HG02759 (cell line): Measurements from ENCODE around the gene ZCWPW1.

Experiments used
- ATAC-seq: cut with Tn5 transposase; IDR thresholded peaks from one replicate; pipeline ENCODE4 v1.9.1; 2021; ENCODE audit warnings: mild to moderate bottlenecking, moderate library complexity; ENCODE audit not compliant: unreplicated experiment

ZCWPW1 gene

DNA sequence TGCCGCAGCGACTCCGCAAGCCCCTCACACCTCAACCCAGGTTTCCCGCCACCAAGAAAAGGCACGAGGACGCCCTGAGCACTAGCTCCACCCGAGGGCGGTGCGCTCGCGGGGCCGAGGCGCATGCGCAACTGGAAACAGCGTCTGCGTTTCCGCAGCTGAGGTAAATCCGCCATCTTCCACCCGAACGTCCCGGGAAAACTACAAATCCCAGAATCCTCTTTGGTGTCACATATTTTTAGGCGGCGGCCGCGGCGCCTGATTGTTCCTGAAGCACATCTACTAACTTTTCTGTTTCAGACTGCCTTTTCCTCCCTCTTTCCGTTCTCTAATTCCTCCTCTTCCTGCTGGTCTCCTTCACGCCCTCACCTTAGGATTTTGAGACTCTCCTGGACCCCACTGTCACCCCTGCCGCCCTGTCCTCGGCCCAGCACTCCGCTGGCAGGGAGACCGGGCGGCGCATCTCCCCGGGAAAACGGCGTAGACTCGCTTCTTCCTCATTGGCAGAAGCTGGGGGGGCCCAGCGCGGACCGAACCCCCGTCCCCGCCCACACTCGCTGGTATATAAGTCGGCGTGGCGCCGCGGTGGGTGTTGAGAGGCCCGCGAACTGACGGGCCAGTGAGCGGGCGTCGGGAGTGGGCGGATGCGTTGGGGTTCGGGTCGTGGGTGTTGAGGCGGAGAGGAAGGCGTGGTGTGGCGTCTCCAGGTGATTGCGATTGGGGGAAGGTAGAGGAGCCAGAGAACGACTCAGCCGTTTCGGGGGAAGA is at the start of gene ZCWPW1:
TSS of gene ZCWPW1 (minus strand) at position 505 of the 768 bp plus-strand sequence. CDS start 8,054 bp downstream, outside the sequence.
- peak; percentile 53 for ATAC-seq

- ATAC-seq = no peak
Observed at GRCh38 chr7:100477871-100478267, 49.4 kb upstream of the ZCWPW1 start.

- ATAC-seq = no peak
Observed at GRCh38 chr7:100476903-100477870, 48.7 kb upstream of the ZCWPW1 start.

DNA sequence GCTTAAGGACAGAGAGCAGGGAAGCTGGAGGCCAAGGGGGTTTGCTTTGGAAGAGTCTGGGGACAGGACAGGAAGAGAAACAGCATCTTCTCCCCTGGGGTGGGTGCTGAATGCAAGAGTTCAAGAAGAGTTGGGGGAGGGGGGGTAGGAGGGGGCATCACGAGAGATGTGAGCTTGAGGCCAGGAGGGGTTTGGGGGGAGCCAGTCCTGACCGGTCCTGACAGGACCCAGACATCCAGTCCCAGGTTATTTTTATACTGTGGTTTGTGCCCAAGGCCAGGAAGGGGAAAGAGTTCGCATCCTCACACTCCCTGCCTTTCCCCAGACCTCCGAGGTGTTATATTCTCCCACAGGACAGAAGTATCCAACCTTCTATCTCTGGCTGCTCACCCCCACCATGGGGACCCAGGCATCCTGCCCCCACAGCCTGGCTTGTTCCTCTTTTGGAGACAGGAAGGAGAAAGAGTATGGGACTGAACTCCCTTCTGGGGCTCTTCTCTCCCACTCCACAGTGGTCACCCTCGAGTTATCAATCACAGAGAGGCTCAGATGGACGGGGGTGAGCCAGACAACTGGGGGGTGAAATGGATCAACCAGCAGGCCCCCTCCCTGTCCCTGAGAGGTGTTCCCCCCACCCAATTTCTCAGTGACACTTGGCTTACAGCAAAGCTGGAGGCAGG is 47.7 kb upstream of the ZCWPW1 start:
- no peak for ATAC-seq

DNA sequence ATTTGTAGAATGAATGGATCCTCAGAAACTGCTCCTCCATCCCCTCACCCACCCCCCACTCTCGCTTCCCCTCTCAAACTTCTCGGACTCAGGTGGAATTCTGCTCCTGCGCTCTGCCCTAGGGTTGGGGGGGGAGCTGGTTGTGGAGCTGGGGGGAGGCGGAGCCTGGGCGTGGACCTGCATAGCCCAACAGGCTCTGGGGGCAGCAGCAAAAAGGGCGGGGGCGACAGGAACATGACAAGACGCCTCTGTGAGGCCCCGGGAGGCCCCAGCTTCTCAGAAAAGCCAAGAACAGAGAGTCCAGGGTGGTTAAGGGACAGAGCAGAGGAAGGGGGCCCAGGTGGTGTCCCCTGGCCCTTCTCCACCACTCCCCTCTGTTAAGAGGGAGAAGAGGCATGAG is 47.0 kb upstream of the ZCWPW1 start:
- ATAC-seq = no peak

- no peak for ATAC-seq
Observed at GRCh38 chr7:100472854-100473499, 44.5 kb upstream of the ZCWPW1 start.

- no peak for ATAC-seq
Observed at GRCh38 chr7:100472121-100472851, 43.8 kb upstream of the ZCWPW1 start.

DNA sequence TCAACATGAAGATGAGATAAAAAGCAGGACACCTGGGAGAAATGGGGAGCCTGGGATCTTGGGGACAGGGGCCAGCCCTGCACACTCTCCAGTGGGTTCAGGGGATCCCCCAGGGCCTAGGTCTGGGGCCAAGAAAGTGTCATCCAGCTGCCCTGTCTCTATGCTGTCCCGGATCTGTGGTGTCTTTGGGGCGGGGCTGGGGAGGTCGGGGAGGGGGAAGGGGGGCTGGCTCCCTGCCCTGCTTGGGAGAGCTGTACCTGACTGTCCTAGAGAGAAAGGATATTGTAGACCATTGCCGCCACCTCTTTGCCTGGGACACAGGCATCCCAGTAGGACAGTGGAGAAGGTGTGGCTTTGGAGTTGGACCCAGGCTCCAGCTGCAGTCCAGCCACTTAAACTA is 42.5 kb upstream of the ZCWPW1 start:
- no peak for ATAC-seq

DNA sequence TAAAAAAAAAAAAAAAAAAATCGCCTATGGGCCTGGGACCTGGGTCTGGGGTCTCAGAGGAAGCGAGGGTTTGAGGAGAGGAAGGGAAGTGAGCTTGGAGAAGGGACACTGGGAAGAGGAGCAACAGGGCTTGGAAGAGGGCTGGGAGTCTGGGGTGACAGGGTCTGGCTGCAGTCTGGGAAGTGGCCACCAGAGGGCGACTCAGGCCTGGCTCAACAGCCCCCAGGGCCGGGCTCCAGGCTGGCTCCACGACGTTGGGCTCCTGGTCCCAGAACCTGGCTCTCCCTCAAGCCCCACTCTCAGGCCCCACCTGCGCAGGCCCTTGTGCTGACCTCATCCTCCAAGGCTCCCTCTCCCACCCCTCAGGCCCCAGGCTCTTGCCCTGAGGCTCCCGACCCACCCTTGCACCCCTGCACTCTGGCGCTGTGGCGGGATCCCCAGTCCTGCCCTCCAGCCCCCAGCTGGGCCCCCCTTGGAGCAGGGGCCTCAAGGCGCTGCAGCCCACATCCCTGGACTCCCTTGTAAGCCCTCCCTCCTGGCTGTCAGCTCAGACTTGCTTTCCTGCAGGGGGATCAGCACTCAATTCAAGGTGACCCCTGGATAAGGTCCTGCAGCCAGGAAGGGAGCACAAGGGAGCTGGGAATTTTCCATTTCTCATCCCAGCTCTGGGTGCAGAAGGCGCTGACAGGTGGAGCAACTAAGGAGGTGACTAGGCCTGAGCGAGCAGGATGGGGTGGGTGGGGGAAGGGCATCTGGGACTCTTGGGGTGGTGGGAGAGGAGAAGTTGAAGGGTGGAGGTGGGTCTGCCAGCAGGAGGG is 40.9 kb upstream of the ZCWPW1 start:
- ATAC-seq = peak; percentile 72

DNA sequence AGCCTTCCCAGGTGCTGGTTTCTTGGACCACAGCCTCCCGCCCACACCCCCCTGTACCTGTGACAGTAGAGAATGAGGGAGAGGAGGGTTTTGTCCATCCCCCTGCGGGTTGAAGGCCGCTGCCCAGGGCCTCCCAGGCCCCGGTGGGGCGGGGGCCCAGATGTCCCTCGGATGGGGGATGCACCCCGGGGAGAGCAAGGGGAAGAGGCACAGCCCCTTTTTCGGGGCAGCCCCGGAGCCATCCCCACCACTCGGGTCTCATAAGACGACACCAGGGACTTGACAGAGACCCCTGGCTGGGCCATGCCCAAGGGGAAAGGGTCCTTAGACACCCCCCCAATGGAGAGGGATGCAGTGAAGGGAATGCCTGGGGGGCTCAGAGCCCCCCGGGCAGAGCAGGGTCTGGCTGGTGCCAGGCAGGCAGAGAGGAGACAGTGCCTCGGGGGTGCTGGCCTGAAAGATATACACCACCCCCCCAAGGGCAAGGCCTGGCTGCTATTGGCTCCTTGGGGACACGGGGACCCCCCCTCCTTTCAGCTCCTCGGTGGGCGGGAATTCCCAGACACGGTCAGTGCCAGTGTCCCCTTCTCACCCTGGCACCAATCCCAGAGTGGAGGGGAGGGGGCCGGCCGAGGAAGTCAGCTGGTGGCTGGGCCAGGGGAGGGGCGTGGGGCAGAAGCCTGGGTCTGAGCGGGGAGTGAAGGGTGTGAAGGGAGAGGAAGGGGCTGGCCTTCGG is 39.3 kb upstream of the ZCWPW1 start:
- ATAC-seq = no peak

GRCh38 chr7:100466653-100467605 is 38.4 kb upstream of the ZCWPW1 start:
- no peak for ATAC-seq

DNA sequence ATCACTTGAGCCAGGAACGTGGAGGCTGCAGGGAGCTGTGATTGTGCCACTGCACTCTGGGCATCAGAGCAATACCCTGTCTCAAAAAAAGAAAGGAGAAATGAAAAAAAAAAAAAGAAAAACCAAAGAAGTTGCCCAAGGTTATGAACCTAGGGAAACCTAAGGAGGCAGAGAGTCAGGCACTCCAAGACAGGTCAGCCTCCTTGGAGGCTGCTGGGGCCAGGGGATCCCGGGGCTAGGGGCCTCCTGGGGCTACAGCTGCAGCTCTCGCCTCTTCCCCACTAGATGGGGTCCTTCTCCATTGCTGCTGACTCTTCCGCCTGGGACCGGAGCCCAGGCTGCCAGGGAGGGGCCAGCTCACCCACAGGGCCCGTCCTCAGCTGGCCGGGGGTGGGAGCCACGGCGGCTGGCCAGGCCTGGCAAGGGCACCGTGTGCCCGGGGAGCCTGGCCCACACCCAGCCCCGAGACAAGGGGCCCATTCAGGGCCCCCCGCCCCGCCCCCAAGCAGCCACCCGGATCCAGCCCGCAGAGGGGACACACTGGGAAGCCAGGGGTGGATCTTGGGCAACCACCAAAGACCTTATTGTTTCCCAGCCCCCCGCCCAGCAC is 37.3 kb upstream of the ZCWPW1 start:
- ATAC-seq = no peak

DNA sequence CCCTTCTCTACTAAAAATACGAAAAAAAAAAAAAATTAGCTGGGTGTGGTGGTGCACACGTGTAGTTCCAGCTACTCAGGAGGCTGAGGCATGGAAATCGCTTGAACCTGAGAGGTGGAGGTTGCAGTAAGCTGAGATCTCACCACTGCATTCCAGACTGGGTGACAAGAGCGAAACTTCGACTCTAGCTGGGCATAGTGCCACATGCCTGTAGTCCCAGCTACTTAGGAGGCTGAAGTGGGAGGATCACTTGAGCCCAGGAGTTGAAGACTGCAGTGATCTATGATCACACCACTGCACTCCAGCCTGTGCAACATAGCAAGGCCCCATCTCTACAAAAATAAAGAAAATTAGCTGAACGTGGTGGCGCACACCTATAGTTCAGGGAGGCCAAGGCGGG is 36.8 kb upstream of the ZCWPW1 start:
- no peak for ATAC-seq

DNA sequence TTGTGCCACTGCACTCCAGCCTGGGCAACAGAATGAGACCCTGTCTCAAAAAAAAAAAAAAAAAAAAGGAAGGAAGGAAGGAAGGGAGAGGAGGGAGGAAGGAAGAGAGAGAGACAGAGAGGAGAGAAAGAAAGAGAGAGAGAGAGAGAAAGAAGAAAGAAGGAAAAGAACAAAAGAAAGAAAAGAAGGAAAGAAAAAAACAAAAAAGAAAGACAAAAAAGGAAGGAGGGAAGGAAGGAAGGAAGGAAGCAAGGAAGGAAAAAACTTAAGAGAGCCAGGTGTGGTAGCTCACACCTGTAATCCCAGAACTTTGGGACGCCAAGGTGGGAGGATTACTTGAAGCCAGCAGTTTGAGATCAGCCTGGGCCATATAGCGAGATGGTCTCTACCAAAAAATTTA is 36.3 kb upstream of the ZCWPW1 start:
- ATAC-seq = no peak

DNA sequence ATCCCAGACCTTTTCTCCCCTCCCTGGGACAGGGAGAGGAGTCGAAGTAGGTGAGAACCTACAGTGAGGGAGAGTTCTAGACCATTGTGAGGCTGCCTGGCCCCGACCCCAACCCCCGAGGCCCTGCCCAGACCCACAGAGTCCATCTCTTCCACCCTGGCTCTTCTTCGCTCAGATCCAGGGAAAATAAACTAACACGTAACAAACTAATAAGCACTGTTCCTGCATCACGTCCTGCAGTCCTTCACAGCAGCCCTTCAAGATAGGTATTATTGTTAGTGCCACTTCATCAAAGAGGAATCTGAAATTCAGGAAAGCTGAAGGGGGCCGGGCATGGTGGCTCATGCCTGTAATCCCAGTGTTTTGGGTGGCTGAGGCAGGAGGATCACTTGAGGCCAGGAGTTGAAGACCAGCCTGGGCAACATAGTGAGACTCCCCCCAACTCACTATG is 35.7 kb upstream of the ZCWPW1 start, which contains the start of gene SPACDR:
TSS of gene SPACDR (minus strand) at position 51 of the 451 bp plus-strand sequence. CDS start 235 bp downstream, outside the sequence.
- ATAC-seq = no peak

DNA sequence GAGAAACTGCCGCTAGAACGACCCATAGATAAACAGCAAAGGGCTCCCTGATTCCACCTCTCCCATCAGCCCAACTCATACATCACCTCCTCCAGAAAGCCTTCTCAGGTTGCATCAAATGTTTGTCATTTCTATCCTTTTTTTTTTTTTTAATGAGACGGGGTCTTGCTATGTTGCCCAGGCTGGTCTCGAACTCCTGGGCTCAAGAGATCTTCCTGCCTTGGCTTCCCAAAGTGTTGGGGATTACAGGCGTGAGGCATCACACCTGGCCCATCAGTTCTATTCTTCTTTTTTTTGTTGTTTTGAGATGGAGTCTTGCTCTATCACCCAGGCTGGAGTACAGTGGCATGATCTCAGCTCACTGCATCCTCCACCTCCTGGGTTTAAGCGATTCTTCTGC is 28.5 kb upstream of the ZCWPW1 start:
- no peak for ATAC-seq

DNA sequence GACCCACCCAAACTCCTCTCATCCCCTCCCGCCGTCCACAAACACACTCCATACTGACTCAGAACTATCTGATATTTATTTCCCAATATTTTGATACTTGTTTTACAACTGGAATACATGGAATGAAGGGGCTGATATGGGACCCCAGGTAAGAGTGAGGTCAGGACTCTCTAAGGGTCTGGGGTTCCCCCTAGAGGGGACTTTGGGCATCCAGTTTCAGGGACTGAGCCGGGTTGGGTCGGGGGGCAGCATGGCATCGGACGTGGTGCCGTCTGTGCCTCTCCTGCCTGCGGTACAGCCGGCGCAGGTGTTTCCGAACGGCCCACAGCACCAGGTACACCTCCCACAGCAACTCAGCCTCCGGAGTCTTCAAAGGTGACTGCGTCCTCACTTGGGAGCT is 28.1 kb upstream of the ZCWPW1 start:
- ATAC-seq = no peak
